B cell (primary cell): ENCODE data around the gene ALKBH3.

Experiments
- CTCF ChIP-seq: fragments of 200-600 bp; IDR thresholded peaks from one replicate; pipeline ENCODE4 v1.8.0; 2022; ENCODE audit warnings: antibody characterized with exemption, mild to moderate bottlenecking
- EZH2 ChIP-seq: IDR thresholded peaks from 2 replicates; pipeline ENCODE4 v1.6.1; 2012; ENCODE audit warnings: borderline replicate concordance, low read depth, mild to moderate bottlenecking, moderate library complexity, low read length; ENCODE audit not compliant: insufficient read depth, poor library complexity, severe bottlenecking

GRCh38 chr11:43922744-43923405 lies 42.2 kb downstream of the ALKBH3 start:
- TF ChIP-seq CTCF, result no peak
- no peak for TF ChIP-seq EZH2
